Measurements from ENCODE around the gene NAA35. TPM values are rescaled to one million over a fixed set of nuclear protein-coding genes. Genes with fewer than 3 reads are reported as not detected.

Gene NAA35
- total RNA-seq, 2 experiments from 2014 or later, result 19.4 to 19.8 TPM

- intact Hi-C loops (cut with DNase I, micrococcal nuclease), result no loop called here
Observed at GRCh38 chr9:85981369-85981768, 40.4 kb downstream of the NAA35 start.

GRCh38 chr9:85984457-85984856 is 43.5 kb downstream of the NAA35 start:
- no peak for ATAC-seq (ENCODE audit: poor library complexity)
- DNase-seq, result no peak
- intact Hi-C loops (cut with DNase I, micrococcal nuclease), result no loop called here
- H3K9me3 Mint-ChIP-seq, result no peaks in the 10 kb centered on the region
- Histone ChIP-seq H3K9me3 (ENCODE audit: control insufficient read depth in 1 of 2, insufficient read depth in 1 of 2, low read length in 2 of 2) (no peaks in the 10 kb centered on the region), H3K27ac (ENCODE audit: low read depth in 1 of 2, low read length in 2 of 2) (no peak overlapping the region), H3K4me1 (ENCODE audit: insufficient read depth, low read length) (no peaks in the 10 kb centered on the region), H3K36me3 (ENCODE audit: insufficient read depth, low read length) (peaks cover 44% of the 10 kb centered on the region), H3K4me3 (ENCODE audit: low read length) (no peak overlapping the region), H3K27me3 (ENCODE audit: control insufficient read depth in 1 of 2, insufficient read depth in 2 of 2, low read length in 2 of 2) (no peaks in the 10 kb centered on the region)
- peaks cover 94% of the 10 kb centered on the region for H3K36me3 Mint-ChIP-seq (ENCODE audit: low read depth)
- no peak overlapping the region for H3K27ac Mint-ChIP-seq
- no peaks in the 10 kb centered on the region for H3K27me3 Mint-ChIP-seq
- TF ChIP-seq CTCF (IDR thresholded peaks at IDR 0.05), result no peak
- H3K4me1 Mint-ChIP-seq (ENCODE audit: low read depth), result no peaks in the 10 kb centered on the region
- ChIA-PET POLR2A (no interaction called here), CTCF (no interaction called here)
- H3K4me3 Mint-ChIP-seq, result no peak overlapping the region

More at GRCh38 chr9:85981369-85981768, 40.4 kb downstream of the NAA35 start:
- H3K27me3 ChIP-seq (ENCODE audit: control insufficient read depth in 1 of 2, insufficient read depth in 2 of 2, low read length in 2 of 2), result no peaks in the 10 kb centered on the region
- no peak for TF ChIP-seq CTCF (IDR thresholded peaks at IDR 0.05)
- H3K4me3 ChIP-seq (ENCODE audit: low read length), result no peak overlapping the region
- H3K36me3 Mint-ChIP-seq (ENCODE audit: low read depth), result peaks cover 95% of the 10 kb centered on the region
- H3K27ac ChIP-seq (ENCODE audit: low read depth in 1 of 2, low read length in 2 of 2), result no peak overlapping the region
- no peaks in the 10 kb centered on the region for H3K4me1 Mint-ChIP-seq (ENCODE audit: low read depth)
- H3K4me3 Mint-ChIP-seq, result no peak overlapping the region
- no peak overlapping the region for H3K27ac Mint-ChIP-seq
- no peaks in the 10 kb centered on the region for H3K4me1 ChIP-seq (ENCODE audit: insufficient read depth, low read length)
- no peak for ATAC-seq (ENCODE audit: poor library complexity)
- CTCF ChIA-PET, result no interaction called here
- POLR2A ChIA-PET, result no interaction called here
- H3K9me3 Mint-ChIP-seq, result no peaks in the 10 kb centered on the region
- H3K9me3 ChIP-seq (ENCODE audit: control insufficient read depth in 1 of 2, insufficient read depth in 1 of 2, low read length in 2 of 2), result no peaks in the 10 kb centered on the region
- H3K27me3 Mint-ChIP-seq, result no peaks in the 10 kb centered on the region
- DNase-seq, result no peak
- H3K36me3 ChIP-seq (ENCODE audit: insufficient read depth, low read length), result peaks cover 72% of the 10 kb centered on the region

GRCh38 chr9:85987236-85987635 is 46.3 kb downstream of the NAA35 start:
- ChIA-PET CTCF (no interaction called here), POLR2A (no interaction called here)
- intact Hi-C loops (cut with DNase I, micrococcal nuclease), result no loop called here
- DNase-seq (no peak), ATAC-seq (ENCODE audit: poor library complexity) (no peak)
- Histone ChIP-seq H3K27ac (ENCODE audit: low read depth in 1 of 2, low read length in 2 of 2) (no peak overlapping the region), H3K4me1 (ENCODE audit: insufficient read depth, low read length) (no peaks in the 10 kb centered on the region), H3K36me3 (ENCODE audit: insufficient read depth, low read length) (peaks cover 20% of the 10 kb centered on the region), H3K27me3 (ENCODE audit: control insufficient read depth in 1 of 2, insufficient read depth in 2 of 2, low read length in 2 of 2) (no peaks in the 10 kb centered on the region), H3K4me3 (ENCODE audit: low read length) (no peak overlapping the region), H3K9me3 (ENCODE audit: control insufficient read depth in 1 of 2, insufficient read depth in 1 of 2, low read length in 2 of 2) (no peaks in the 10 kb centered on the region)
- H3K27me3 Mint-ChIP-seq, result no peaks in the 10 kb centered on the region
- no peaks in the 10 kb centered on the region for H3K9me3 Mint-ChIP-seq
- H3K27ac Mint-ChIP-seq, result no peak overlapping the region
- H3K4me1 Mint-ChIP-seq (ENCODE audit: low read depth), result no peaks in the 10 kb centered on the region
- H3K36me3 Mint-ChIP-seq (ENCODE audit: low read depth), result peaks cover 89% of the 10 kb centered on the region
- TF ChIP-seq CTCF (IDR thresholded peaks at IDR 0.05), result no peak
- H3K4me3 Mint-ChIP-seq, result no peak overlapping the region
